ENCODE results near the gene TRIM46.
"Not testable (repeated sequence)": the region's sequence is repeated elsewhere in the genome, so short reads cannot be mapped to it uniquely, and the experiment has no call there.

TRIM46 gene

GRCh38 chr1:155205035-155205434, 31.4 kb downstream of the TRIM46 start:
- no peak for DNase-seq (ENCODE audit: low read depth in 2 of 3, low spot score in 2 of 3)

- no peak for DNase-seq (ENCODE audit: low read depth in 2 of 3, low spot score in 2 of 3)
Observed at GRCh38 chr1:155205969-155206593, 32.4 kb downstream of the TRIM46 start.

- DNase-seq (ENCODE audit: low read depth in 2 of 3, low spot score in 2 of 3): peak; percentile 67 to 95 (median 86)
Observed at GRCh38 chr1:155206891-155207805, 33.5 kb downstream of the TRIM46 start.

DNA sequence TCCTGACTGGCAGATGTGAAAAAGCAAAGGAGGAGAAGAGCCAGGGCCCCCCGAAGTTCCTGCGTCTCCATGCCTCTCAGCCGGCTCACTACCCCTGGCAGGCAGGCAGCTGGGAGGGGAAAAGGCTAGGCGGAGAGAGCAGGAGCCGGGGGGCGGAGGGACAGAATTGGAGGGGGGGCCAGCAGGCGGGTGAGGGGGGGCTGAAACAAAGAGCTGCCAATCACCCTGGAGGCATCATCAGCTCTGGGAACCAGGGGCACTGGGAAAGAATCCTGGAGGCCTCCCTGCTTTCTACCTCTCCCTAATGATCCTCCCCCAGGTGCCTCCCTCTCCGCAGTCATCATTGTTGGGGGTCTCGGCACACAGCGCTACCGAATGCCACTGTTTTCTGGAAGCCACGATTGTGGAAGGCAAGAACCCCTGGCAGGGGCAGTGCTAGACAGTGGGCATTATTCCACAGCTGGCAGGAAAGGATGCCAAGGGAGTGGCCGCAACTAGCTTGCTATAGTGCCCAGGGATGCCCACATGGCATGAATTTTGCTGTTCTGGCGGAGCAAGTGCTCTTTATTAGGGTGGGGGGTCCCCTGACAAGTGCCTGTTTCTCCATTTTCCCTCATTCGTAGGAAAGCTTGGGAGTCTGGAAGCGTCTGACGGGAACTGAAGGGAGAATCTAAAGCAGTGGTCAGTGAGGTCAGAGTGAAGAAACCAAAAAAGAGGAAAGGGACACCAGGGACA, 34.3 kb downstream of the TRIM46 start, which contains the start of gene THBS3:
Gene THBS3 (minus strand): TSS at position 92 of the 735 bp plus-strand sequence. CDS start 21 bp downstream, at position 71.
- no peak for DNase-seq (ENCODE audit: low read depth in 2 of 3, low spot score in 2 of 3)

GRCh38 chr1:155208541-155209311, 35.1 kb downstream of the TRIM46 start, which contains the start of gene MTX1:
TSS of gene MTX1 (plus strand) at chr1:155208695. CDS start at chr1:155208805, 110 bp downstream.
- DNase-seq (ENCODE audit: low read depth in 2 of 3, low spot score in 2 of 3): peak; percentile 72 to 84 (median 83)

DNA sequence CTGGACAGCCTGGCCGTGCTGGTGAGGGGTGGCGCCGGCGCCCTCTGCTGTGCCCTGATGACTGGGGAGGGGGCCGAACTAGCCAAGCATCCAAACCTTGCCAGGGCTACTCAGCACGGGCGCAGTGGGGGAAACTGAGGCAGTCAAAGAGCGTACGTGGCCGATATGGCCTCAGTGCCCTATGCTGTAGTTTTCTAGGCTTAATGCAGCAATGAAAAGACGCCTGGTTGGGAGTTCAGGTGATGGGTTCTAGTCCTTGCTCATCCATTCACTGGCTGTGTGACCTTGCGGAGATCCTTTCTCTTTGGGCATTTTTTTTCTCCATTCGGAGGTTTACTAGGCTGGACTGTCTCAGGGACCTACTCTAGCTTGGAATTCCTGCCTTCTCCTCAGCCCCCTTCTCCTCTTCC, 35.7 kb downstream of the TRIM46 start:
- no peak for DNase-seq (ENCODE audit: low read depth in 2 of 3, low spot score in 2 of 3)

GRCh38 chr1:155210314-155211104, 36.9 kb downstream of the TRIM46 start:
- DNase-seq (ENCODE audit: low read depth in 2 of 3, low spot score in 2 of 3): no peak

DNA sequence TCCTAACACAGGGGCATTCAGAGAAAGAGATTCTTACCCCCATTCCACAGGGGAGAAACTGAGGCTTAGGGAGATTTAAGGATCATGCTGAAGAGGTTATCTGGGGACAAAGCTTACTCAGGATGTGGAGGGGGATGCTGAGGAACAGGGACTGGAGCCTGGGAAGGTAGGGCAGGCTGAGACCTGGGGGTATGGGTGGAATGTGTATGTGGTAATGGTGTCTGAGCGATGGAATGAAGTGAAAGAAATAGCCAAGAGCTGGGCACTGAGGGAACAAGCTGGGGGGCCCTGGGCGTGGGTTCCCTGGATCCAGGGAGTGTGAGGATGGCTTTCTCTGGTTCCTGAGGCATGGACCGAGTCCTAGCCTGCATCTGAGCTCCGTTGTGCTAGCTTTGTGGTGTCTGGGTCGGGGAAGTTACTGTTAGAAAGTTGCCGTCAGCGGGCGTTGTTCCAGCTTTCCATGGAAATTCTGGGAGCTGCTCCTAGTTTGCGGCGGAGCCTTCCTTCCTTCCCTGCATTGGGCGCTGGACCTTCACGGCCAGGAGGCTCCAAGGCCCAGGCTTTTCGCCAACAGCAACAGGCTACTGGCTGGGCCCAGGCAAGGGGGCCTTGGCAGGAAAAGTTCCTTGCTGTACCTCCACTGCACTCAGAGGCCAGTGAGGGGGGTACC, 37.9 kb downstream of the TRIM46 start:
- DNase-seq (ENCODE audit: low read depth in 2 of 3, low spot score in 2 of 3): not testable (repeated sequence)

DNA sequence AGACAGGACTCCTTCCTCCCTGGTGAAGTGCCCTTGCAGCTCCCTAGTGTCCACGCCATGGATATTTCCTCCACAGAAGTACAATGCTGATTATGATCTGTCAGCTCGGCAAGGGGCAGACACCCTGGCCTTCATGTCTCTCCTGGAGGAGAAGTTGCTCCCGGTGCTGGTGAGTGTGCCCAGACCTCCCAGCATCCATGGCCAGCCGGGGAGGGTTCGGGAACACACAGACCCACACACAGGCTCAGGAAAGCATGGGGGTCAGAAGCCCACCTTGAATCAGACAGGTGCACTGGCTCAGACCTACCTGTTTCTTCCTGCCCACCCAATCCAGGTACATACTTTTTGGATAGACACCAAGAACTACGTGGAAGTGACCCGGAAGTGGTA, 38.4 kb downstream of the TRIM46 start:
- not testable (repeated sequence) for DNase-seq (ENCODE audit: low read depth in 2 of 3, low spot score in 2 of 3)

- not testable (repeated sequence) for DNase-seq (ENCODE audit: low read depth in 2 of 3, low spot score in 2 of 3)
Observed at GRCh38 chr1:155214702-155215101, 41.1 kb downstream of the TRIM46 start.

GRCh38 chr1:155218854-155219591, 45.4 kb downstream of the TRIM46 start:
- no peak for DNase-seq (ENCODE audit: low read depth in 2 of 3, low spot score in 2 of 3)

DNA sequence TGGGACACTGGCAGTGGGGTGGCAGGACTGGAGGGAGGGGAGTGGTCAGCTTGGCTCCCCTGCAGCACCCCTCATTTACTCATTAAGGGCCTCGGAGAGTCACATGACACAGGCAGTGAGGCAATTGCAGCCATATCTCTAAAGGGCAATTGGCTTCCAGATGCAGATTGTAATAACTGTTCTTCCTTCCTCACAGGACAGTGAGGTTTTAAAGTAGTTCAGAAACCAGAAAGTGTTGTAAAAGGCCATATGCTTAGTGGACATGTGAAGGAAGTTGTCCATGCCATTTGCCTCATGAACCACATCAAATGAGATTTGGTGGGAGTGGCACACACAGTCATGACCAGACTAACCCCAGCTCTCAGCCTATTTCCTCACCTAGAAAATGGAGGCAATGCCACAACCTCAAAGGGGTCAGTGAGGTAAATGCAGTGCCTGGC, 46.0 kb downstream of the TRIM46 start:
- DNase-seq (ENCODE audit: low read depth in 2 of 3, low spot score in 2 of 3): no peak

- not testable (repeated sequence) for DNase-seq (ENCODE audit: low read depth in 2 of 3, low spot score in 2 of 3)
Observed at GRCh38 chr1:155220211-155220965, 46.7 kb downstream of the TRIM46 start.

DNA sequence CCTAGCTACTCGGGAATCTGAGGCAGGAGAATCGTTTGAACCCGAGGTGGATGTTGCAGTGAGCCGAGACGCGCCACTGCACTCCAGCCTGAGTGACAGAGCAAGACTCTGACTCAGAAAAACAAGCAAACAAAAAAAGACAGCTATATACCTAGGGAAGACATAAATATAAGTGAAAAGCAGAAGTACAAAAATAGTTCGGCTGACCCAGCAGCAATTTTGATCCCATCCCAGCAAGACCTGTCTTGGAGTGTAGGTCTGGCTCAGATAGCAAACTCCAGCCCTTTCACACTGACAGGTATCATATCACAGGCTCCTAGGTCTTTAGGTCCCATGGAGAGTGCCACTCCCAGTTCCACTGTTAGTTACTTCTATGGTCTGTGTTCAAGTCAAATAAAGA, 49.4 kb downstream of the TRIM46 start:
- no peak for DNase-seq (ENCODE audit: low read depth in 2 of 3, low spot score in 2 of 3)

DNA sequence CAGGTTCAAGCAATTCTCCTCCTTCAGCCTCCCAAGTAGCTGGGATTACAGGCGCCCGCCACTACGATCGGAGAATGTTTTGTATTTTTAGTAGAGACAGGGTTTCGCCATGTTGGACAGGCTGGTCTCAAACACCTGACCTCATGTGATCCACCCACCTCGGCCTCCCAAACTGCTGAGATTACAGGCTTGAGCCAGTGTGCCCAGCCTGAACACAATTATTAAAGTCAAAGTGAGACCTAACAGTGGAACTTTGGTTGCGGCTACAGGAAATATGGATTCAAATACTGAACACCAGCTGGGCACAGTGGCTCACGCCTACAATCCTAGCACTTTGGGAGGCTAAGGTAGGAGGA, 51.7 kb downstream of the TRIM46 start:
- DNase-seq (ENCODE audit: low read depth in 2 of 3, low spot score in 2 of 3): not testable (repeated sequence)

- peak in 1 of 3 experiments; percentile 81 for DNase-seq (ENCODE audit: low read depth in 2 of 3, low spot score in 2 of 3)
Observed at GRCh38 chr1:155226188-155226909, 52.7 kb downstream of the TRIM46 start.

- DNase-seq (ENCODE audit: low read depth in 2 of 3, low spot score in 2 of 3): peak in 1 of 3 experiments; percentile 90
Observed at GRCh38 chr1:155226910-155227260, 53.2 kb downstream of the TRIM46 start.
